ENCODE measurements around the gene ZDHHC7.

DNA sequence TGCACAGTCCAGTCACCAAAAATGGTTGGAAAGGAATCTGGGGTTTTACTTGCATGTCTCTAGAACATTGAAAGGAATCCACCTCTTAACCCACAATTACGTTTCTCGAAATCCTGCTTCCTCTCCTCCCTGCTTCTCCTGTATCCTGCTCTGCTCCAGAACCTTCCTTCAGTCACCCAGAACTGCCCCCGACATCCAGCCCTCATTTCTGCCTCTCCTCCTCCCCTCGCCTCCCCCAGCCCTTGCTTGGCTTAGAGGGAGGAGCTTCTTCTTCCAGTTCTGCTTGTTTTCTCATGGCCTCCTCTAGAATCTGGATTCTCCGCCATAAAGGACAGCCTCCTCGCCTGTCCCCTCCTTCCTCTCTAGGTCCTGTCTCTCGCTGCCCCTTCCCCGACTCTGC is 48.3 kb downstream of the ZDHHC7 start:
- TF ChIP-seq, protein P1, sequence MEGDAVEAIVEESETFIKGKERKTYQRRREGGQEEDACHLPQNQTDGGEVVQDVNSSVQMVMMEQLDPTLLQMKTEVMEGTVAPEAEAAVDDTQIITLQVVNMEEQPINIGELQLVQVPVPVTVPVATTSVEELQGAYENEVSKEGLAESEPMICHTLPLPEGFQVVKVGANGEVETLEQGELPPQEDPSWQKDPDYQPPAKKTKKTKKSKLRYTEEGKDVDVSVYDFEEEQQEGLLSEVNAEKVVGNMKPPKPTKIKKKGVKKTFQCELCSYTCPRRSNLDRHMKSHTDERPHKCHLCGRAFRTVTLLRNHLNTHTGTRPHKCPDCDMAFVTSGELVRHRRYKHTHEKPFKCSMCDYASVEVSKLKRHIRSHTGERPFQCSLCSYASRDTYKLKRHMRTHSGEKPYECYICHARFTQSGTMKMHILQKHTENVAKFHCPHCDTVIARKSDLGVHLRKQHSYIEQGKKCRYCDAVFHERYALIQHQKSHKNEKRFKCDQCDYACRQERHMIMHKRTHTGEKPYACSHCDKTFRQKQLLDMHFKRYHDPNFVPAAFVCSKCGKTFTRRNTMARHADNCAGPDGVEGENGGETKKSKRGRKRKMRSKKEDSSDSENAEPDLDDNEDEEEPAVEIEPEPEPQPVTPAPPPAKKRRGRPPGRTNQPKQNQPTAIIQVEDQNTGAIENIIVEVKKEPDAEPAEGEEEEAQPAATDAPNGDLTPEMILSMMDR (IDR thresholded peaks at IDR 0.05; ENCODE audit: insufficient read depth, low read depth, low read length) = no peak
- TF ChIP-seq EZH2 (IDR thresholded peaks at IDR 0.05; ENCODE audit: insufficient read depth, low read length) = no peak

All from astrocyte (in vitro differentiated cells and primary cell).